NCI-H2081 (cell line): ENCODE results near the gene PLEKHG2.
"Not testable (repeated sequence)": the region's sequence is repeated elsewhere in the genome, so short reads cannot be mapped to it uniquely, and the experiment has no call there.

Experiments
- DNase-seq, 2 experiments: peaks; one replicate each; lab custom pipeline; 2025; lab: John Stamatoyannopoulos, UW

The PLEKHG2 gene

GRCh38 chr19:39448271-39448670 is 35.8 kb downstream of the PLEKHG2 start:
- DNase-seq, result no peak

GRCh38 chr19:39449116-39449797 is 36.8 kb downstream of the PLEKHG2 start:
- no peak for DNase-seq

GRCh38 chr19:39451257-39451656 is 38.8 kb downstream of the PLEKHG2 start:
- not testable (repeated sequence) for DNase-seq

GRCh38 chr19:39463403-39463802 is 50.9 kb downstream of the PLEKHG2 start:
- no peak for DNase-seq

GRCh38 chr19:39465956-39466747 is 53.7 kb downstream of the PLEKHG2 start:
- no peak for DNase-seq

GRCh38 chr19:39467941-39468340 is 55.5 kb downstream of the PLEKHG2 start:
- DNase-seq, result no peak

GRCh38 chr19:39469036-39469435 is 56.6 kb downstream of the PLEKHG2 start:
- no peak for DNase-seq

GRCh38 chr19:39469567-39469966 is 57.1 kb downstream of the PLEKHG2 start:
- no peak for DNase-seq

- no peak for DNase-seq
Measured at GRCh38 chr19:39470724-39471339, 58.4 kb downstream of the PLEKHG2 start.

GRCh38 chr19:39471756-39472536 is 59.5 kb downstream of the PLEKHG2 start:
- no peak for DNase-seq

- no peak for DNase-seq
Measured at GRCh38 chr19:39472746-39473442, 60.4 kb downstream of the PLEKHG2 start.

- DNase-seq, result no peak
Measured at GRCh38 chr19:39473443-39473960, 61.0 kb downstream of the PLEKHG2 start.

GRCh38 chr19:39474139-39474620 is 61.7 kb downstream of the PLEKHG2 start:
- DNase-seq, result peak; percentile 16 to 44

- DNase-seq, result no peak
Measured at GRCh38 chr19:39475748-39476147, 63.3 kb downstream of the PLEKHG2 start.
